Putamen (tissue), 1 donor: ENCODE results near the gene COL6A3.

ENCODE experiments used
- DNase-seq: peaks from one replicate; pipeline ENCODE4 v3.0.0-alpha.2; 2016; ENCODE audit warnings: low spot score

Gene COL6A3

GRCh38 chr2:237294460-237294859, 119.5 kb downstream of the COL6A3 start:
- no peak for DNase-seq

GRCh38 chr2:237293978-237294377, 120.0 kb downstream of the COL6A3 start:
- no peak for DNase-seq

GRCh38 chr2:237291138-237291792, 122.7 kb downstream of the COL6A3 start:
- DNase-seq: peak; percentile 28

- DNase-seq: no peak
Observed at GRCh38 chr2:237290261-237290660, 123.7 kb downstream of the COL6A3 start.

GRCh38 chr2:237289139-237289538, 124.8 kb downstream of the COL6A3 start:
- no peak for DNase-seq

GRCh38 chr2:237287872-237288271, 126.1 kb downstream of the COL6A3 start:
- no peak for DNase-seq

GRCh38 chr2:237283131-237283928, 130.6 kb downstream of the COL6A3 start:
- peak; percentile 16 for DNase-seq

GRCh38 chr2:237282568-237283128, 131.3 kb downstream of the COL6A3 start:
- DNase-seq: no peak

GRCh38 chr2:237281836-237282306, 132.1 kb downstream of the COL6A3 start:
- DNase-seq: no peak

GRCh38 chr2:237280939-237281338, 133.0 kb downstream of the COL6A3 start:
- DNase-seq: no peak

GRCh38 chr2:237280229-237280628, 133.7 kb downstream of the COL6A3 start:
- DNase-seq: no peak

GRCh38 chr2:237279012-237279768, 134.8 kb downstream of the COL6A3 start:
- DNase-seq: no peak

GRCh38 chr2:237278568-237278967, 135.4 kb downstream of the COL6A3 start:
- no peak for DNase-seq

- no peak for DNase-seq
Observed at GRCh38 chr2:237276716-237277490, 137.1 kb downstream of the COL6A3 start.
